IPS-18c (cell line): ENCODE measurements around the gene DNAH14.
"Not testable (repeated sequence)": the region's sequence is repeated elsewhere in the genome, so short reads cannot be mapped to it uniquely, and the experiment has no call there.

ENCODE experiments used
- H3K4me3 ChIP-seq: 2 replicates; pipeline ENCODE4 v1.7.0; 2013; ENCODE audit warnings: low read depth, mild to moderate bottlenecking, low read length, moderate library complexity; ENCODE audit not compliant: insufficient read depth
- H3K9me3 ChIP-seq: one replicate; pipeline ENCODE4 v1.6.1; 2013; ENCODE audit warnings: mild to moderate bottlenecking, low read length, moderate library complexity; ENCODE audit not compliant: control insufficient read depth, insufficient read depth

Gene DNAH14

GRCh38 chr1:224911217-224911616 is 18.3 kb upstream of the DNAH14 start:
- peaks cover 2% of the 10 kb centered on the region for H3K9me3 ChIP-seq
- no peak overlapping the region for H3K4me3 ChIP-seq

GRCh38 chr1:224914292-224914900 is 15.1 kb upstream of the DNAH14 start:
- peaks cover 2% of the 10 kb centered on the region for H3K9me3 ChIP-seq
- H3K4me3 ChIP-seq = no peak overlapping the region

- H3K4me3 ChIP-seq = no peak overlapping the region
- H3K9me3 ChIP-seq = no peaks in the 10 kb centered on the region
Measured at GRCh38 chr1:224919508-224919907, 10.0 kb upstream of the DNAH14 start.

GRCh38 chr1:224920930-224921329 is 8.5 kb upstream of the DNAH14 start:
- Histone ChIP-seq H3K4me3 (no peak overlapping the region), H3K9me3 (no peaks in the 10 kb centered on the region)

GRCh38 chr1:224921354-224921753 is 8.1 kb upstream of the DNAH14 start:
- H3K4me3 ChIP-seq = no peak overlapping the region

GRCh38 chr1:224922404-224923164 is 6.9 kb upstream of the DNAH14 start:
- Histone ChIP-seq H3K4me3 (no peak overlapping the region), H3K9me3 (no peaks in the 10 kb centered on the region)

More at GRCh38 chr1:224921354-224921753, 8.1 kb upstream of the DNAH14 start:
- no peaks in the 10 kb centered on the region for H3K9me3 ChIP-seq

- H3K9me3 ChIP-seq = no peaks in the 10 kb centered on the region
Measured at GRCh38 chr1:224923726-224924125, 5.7 kb upstream of the DNAH14 start.

GRCh38 chr1:224927631-224928030 is 1.8 kb upstream of the DNAH14 start:
- H3K9me3 ChIP-seq = not testable (repeated sequence)

More at GRCh38 chr1:224923726-224924125, 5.7 kb upstream of the DNAH14 start:
- H3K4me3 ChIP-seq = no peak overlapping the region

GRCh38 chr1:224928906-224929305 is 569 bp upstream of the DNAH14 start:
- Histone ChIP-seq H3K4me3 (peak overlapping the region; percentile 75), H3K9me3 (no peaks in the 10 kb centered on the region)

More at GRCh38 chr1:224927631-224928030, 1.8 kb upstream of the DNAH14 start:
- not testable (repeated sequence) for H3K4me3 ChIP-seq

GRCh38 chr1:224931605-224932004 is 2.1 kb downstream of the DNAH14 start:
- no peaks in the 10 kb centered on the region for H3K9me3 ChIP-seq

GRCh38 chr1:224932607-224933249 is 3.3 kb downstream of the DNAH14 start:
- H3K4me3 ChIP-seq = no peak overlapping the region
- H3K9me3 ChIP-seq = no peaks in the 10 kb centered on the region

More at GRCh38 chr1:224931605-224932004, 2.1 kb downstream of the DNAH14 start:
- no peak overlapping the region for H3K4me3 ChIP-seq

- no peak overlapping the region for H3K4me3 ChIP-seq
- no peaks in the 10 kb centered on the region for H3K9me3 ChIP-seq
Measured at GRCh38 chr1:224933584-224933983, 4.1 kb downstream of the DNAH14 start.

- Histone ChIP-seq H3K4me3 (no peak overlapping the region), H3K9me3 (no peaks in the 10 kb centered on the region)
Measured at GRCh38 chr1:224938652-224939051, 9.2 kb downstream of the DNAH14 start.

- Histone ChIP-seq H3K9me3 (no peaks in the 10 kb centered on the region), H3K4me3 (no peak overlapping the region)
Measured at GRCh38 chr1:224939844-224940425, 10.5 kb downstream of the DNAH14 start.

- H3K4me3 ChIP-seq, H3K9me3 ChIP-seq: not testable (repeated sequence)
Measured at GRCh38 chr1:224940735-224941134, 11.3 kb downstream of the DNAH14 start.

- H3K4me3 ChIP-seq = not testable (repeated sequence)
Measured at GRCh38 chr1:224945651-224946348, 16.3 kb downstream of the DNAH14 start.

GRCh38 chr1:224946349-224946691 is 16.8 kb downstream of the DNAH14 start:
- not testable (repeated sequence) for H3K4me3 ChIP-seq

More at GRCh38 chr1:224945651-224946348, 16.3 kb downstream of the DNAH14 start:
- not testable (repeated sequence) for H3K9me3 ChIP-seq

More at GRCh38 chr1:224946349-224946691, 16.8 kb downstream of the DNAH14 start:
- H3K9me3 ChIP-seq = not testable (repeated sequence)
